Endothelial cell (in vitro differentiated cells): ENCODE data around the gene PDZRN4. TPM values are rescaled to one million over a fixed set of nuclear protein-coding genes. Genes with fewer than 3 reads are reported as not detected.

Source experiments
- DNase-seq: peaks from one replicate; pipeline ENCODE4 v3.0.0; 2021; ENCODE audit warnings: low spot score
- H3K27ac Mint-ChIP-seq: one replicate; pipeline ENCODE4 v1.8.0; 2021; ENCODE audit warnings: mixed read lengths, inconsistent platforms; ENCODE audit not compliant: unreplicated experiment
- H3K27me3 Mint-ChIP-seq: one replicate; pipeline ENCODE4 v1.8.0; 2021; ENCODE audit warnings: mild to moderate bottlenecking, moderate library complexity, mixed read lengths, inconsistent platforms; ENCODE audit not compliant: unreplicated experiment
- H3K36me3 Mint-ChIP-seq: one replicate; pipeline ENCODE4 v1.8.0; 2021; ENCODE audit warnings: mild to moderate bottlenecking, low read depth, mixed read lengths, inconsistent platforms; ENCODE audit not compliant: unreplicated experiment
- H3K4me1 Mint-ChIP-seq: one replicate; pipeline ENCODE4 v1.8.0; 2021; ENCODE audit warnings: mild to moderate bottlenecking, mixed read lengths, inconsistent platforms; ENCODE audit not compliant: unreplicated experiment
- H3K4me3 Mint-ChIP-seq: one replicate; pipeline ENCODE4 v1.8.0; 2021; ENCODE audit warnings: mild to moderate bottlenecking, mixed read lengths, inconsistent platforms; ENCODE audit not compliant: unreplicated experiment
- H3K9me3 Mint-ChIP-seq: one replicate; pipeline ENCODE4 v1.8.0; 2021; ENCODE audit warnings: mixed read lengths, inconsistent platforms; ENCODE audit not compliant: unreplicated experiment
- total RNA-seq: library from RNA; stranded (reverse); fragmentation: NEBNext Ultra II Directional; extraction: Animal tissue kit (Norgen Biotek cat#: 25700); gene quantifications from one replicate; pipeline ENCODE4 v1.2.1, GENCODE V29; 2021; ENCODE audit not compliant: unreplicated experiment
- TF ChIP-seq, protein P1 (sequence below): fragments of 200-600 bp; sonication (generic); IDR thresholded peaks from one replicate; pipeline ENCODE4 v1.5.0; 2021; ENCODE audit warnings: antibody characterized with exemption; ENCODE audit not compliant: unreplicated experiment

The PDZRN4 gene
- total RNA-seq, 1 donor from 2014 or later, result not detected

DNA sequence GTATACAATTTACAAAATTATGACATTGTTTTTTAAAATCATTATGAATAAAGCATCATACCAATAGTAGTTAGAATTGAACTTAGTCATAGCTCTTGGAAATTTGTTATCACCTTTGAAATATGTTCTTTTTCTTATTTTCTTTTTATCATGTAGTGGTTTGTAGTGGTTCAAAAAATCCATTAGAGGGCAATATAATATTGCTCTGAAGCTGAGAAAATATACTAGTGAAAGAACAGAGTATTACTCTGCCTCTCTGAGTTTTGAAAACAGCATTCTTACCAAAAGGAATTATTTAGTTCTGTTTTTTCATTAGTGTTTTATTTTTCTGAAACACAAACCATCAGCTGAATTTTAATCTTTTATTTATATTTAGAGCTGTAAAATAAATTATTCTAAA is 76.2 kb downstream of the PDZRN4 start:
- H3K27ac Mint-ChIP-seq, result no peak overlapping the region
- H3K4me1 Mint-ChIP-seq, result no peaks in the 10 kb centered on the region
- no peaks in the 10 kb centered on the region for H3K36me3 Mint-ChIP-seq
- no peaks in the 10 kb centered on the region for H3K27me3 Mint-ChIP-seq
- TF ChIP-seq, protein P1, sequence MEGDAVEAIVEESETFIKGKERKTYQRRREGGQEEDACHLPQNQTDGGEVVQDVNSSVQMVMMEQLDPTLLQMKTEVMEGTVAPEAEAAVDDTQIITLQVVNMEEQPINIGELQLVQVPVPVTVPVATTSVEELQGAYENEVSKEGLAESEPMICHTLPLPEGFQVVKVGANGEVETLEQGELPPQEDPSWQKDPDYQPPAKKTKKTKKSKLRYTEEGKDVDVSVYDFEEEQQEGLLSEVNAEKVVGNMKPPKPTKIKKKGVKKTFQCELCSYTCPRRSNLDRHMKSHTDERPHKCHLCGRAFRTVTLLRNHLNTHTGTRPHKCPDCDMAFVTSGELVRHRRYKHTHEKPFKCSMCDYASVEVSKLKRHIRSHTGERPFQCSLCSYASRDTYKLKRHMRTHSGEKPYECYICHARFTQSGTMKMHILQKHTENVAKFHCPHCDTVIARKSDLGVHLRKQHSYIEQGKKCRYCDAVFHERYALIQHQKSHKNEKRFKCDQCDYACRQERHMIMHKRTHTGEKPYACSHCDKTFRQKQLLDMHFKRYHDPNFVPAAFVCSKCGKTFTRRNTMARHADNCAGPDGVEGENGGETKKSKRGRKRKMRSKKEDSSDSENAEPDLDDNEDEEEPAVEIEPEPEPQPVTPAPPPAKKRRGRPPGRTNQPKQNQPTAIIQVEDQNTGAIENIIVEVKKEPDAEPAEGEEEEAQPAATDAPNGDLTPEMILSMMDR, result peak; percentile 24
- no peak overlapping the region for H3K4me3 Mint-ChIP-seq
- H3K9me3 Mint-ChIP-seq, result no peaks in the 10 kb centered on the region
- no peak for DNase-seq

DNA sequence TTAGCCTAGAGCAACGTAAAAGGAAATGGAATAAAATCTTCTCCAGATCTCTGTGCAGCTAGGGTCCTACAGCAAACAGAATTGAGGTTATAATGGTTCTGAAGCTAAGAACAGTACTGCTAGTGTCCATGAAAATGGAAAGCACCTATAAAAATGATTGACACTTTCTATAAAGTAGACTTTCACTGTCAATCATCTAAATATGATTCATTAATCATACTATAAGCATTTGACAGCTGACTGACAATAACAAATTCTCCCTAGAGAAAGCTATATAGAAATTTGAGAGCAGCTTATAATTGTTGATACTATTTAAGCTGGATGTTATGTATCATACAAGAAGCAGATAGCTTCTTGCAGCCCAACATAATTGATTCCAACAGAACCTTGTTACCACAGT is 80.9 kb downstream of the PDZRN4 start:
- Mint-ChIP-seq H3K4me1 (no peaks in the 10 kb centered on the region), H3K27ac (no peak overlapping the region), H3K9me3 (no peaks in the 10 kb centered on the region), H3K36me3 (no peaks in the 10 kb centered on the region), H3K27me3 (no peaks in the 10 kb centered on the region), H3K4me3 (no peak overlapping the region)
- DNase-seq, result no peak
- TF ChIP-seq, protein P1, result no peak

DNA sequence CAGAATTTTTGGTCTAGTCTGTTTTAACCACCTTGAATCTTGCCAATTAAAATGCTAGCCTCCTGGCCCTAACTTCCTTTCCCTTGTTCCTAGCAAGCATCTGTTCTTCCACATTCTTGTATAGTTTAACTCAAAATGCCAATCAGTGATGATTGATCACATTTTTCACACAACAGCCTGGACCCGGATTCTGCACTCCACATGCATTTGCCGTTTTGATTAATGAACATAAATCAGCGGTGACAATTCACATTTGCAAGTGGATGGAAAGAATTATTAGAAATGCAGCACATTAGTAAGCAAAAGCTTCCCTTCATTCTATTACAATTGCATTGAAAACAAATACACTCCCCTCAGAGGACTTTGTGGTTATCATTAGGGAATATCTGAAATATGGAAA is 83.4 kb downstream of the PDZRN4 start:
- Mint-ChIP-seq H3K27me3 (peaks cover 2% of the 10 kb centered on the region), H3K27ac (no peak overlapping the region), H3K36me3 (no peaks in the 10 kb centered on the region), H3K9me3 (no peaks in the 10 kb centered on the region), H3K4me3 (no peak overlapping the region), H3K4me1 (no peaks in the 10 kb centered on the region)
- no peak for DNase-seq
- TF ChIP-seq, protein P1, result no peak

DNA sequence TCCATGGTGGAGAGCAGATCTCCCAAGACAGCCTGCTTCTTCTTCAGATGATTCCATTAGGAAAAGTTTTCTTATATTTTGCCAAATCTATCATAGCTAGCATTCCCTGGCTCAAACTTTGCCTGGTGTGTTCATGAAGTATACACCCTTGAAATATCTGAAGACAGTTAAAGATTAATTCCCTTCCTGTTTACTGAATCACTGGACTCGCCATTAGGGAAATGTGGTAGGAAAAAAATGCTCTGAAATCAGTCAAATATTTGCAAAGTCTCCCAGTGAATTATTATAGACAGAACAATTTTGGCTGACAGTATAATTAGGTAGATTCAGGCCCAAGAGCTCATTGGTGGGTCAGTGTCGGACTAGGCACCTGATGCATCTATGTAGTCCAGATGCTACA is 86.5 kb downstream of the PDZRN4 start:
- DNase-seq, result no peak
- TF ChIP-seq, protein P1, result no peak
- no peak overlapping the region for H3K4me3 Mint-ChIP-seq
- H3K27me3 Mint-ChIP-seq, result peaks cover 2% of the 10 kb centered on the region
- no peak overlapping the region for H3K27ac Mint-ChIP-seq
- H3K4me1 Mint-ChIP-seq, result no peaks in the 10 kb centered on the region
- no peaks in the 10 kb centered on the region for H3K36me3 Mint-ChIP-seq
- no peaks in the 10 kb centered on the region for H3K9me3 Mint-ChIP-seq

DNA sequence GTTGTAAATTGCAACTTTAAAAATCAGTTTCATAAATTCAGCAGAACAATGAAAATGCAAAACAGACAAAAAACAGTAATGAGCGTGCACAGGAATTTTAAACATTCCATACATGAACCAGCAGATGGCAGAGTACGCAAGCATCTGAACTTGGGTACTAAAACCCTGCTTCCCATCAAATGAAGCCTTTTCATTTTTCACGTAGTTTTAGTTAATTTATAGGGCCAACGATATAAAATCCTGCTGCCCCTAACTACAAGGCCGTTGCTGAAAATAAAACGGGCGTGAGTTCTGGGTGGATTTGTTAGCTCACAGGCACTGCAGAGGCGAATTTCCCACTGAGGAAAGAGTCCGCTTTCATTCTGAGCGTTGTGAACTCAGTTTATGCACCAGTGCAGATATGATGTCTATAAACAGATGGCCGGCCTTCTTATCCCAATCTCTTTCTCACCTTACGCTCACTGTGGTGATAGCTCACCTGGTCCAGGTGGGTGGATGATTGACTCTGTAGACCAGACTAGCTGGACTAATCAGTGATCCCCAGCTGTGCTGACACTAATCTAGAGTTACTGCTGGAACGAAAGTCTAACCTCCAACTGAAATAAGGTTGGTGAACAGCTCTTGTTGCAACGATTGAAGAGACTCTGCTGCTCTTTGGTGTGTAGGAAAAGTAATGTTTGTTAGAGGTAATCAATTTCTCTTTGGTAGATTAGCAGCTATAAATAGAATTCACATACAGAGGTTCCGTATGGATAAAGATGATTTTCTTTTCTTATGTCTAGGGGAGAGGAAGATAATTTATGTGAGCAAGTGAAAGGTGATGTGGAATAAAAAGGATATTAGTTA is 89.2 kb downstream of the PDZRN4 start:
- peak; percentile 22 for DNase-seq
- TF ChIP-seq, protein P1, result peak; percentile 76
- Mint-ChIP-seq H3K4me3 (no peak overlapping the region), H3K4me1 (no peaks in the 10 kb centered on the region), H3K9me3 (no peaks in the 10 kb centered on the region), H3K36me3 (no peaks in the 10 kb centered on the region), H3K27ac (no peak overlapping the region), H3K27me3 (peaks cover 2% of the 10 kb centered on the region)
